Ammon's horn (tissue), 1 donor: ENCODE results near the gene RAB29.
"Not testable (repeated sequence)": the region's sequence is repeated elsewhere in the genome, so short reads cannot be mapped to it uniquely, and the experiment has no call there.

Experiments used
- DNase-seq: peaks from one replicate; pipeline ENCODE4 v3.0.0-alpha.2; 2016; ENCODE audit warnings: low spot score

Gene RAB29

DNA sequence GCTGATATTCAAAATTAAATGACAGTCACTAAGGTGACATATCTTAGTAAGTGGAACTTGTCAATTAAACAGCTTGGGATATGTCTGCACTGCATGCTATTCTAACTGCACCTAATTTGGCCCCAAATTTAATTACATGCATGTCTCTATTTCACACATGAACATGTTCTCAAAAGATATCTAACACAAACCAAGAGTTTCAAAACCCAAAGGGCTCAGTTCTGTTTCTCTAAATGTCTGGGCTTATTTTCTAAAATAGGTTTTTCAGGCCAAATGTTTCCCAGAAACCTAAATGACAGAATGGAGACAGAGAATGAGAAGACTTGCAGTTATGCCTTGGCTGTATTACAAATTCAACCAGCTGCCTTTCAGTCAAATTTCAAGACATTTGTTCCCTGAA lies 11.3 kb downstream of the RAB29 start:
- no peak for DNase-seq

DNA sequence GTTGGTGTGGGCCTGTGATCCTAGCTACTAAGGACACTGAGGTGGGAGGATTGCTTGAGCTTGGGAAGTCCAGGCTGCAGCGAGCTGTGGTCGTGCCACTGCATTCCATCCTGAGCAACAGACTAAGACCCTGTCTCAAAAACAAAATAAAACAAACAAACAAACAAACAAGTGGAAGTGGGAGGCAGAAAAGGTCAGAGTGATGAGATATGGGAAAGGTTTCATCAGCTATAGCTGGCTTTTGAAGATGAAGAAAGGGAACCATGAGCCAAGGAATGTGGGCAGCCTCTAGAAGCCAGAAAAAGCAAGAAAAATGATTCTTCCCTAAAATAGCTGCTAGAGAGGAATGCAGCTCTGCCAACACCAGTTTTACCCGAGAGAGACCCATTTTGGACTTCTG lies 14.7 kb downstream of the RAB29 start:
- no peak for DNase-seq

DNA sequence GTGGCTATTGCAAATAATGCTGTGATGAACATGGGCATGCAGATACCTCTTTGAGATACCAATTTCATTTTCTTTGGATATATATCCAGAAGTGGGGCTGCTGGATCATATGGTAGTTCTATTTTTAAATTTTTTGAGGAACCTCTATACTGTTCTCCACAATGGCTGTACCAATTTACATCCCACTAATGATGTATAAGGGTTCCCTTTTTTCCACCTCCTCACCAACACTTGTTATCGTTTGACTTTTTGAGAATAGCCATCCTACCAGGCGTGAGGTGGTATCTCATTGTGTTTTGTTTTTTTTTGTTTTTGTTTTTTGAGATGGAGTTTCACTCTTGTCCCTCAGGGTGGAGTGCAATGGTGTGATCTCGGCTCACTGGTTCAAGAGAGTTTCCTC lies 18.7 kb downstream of the RAB29 start:
- DNase-seq, result no peak

DNA sequence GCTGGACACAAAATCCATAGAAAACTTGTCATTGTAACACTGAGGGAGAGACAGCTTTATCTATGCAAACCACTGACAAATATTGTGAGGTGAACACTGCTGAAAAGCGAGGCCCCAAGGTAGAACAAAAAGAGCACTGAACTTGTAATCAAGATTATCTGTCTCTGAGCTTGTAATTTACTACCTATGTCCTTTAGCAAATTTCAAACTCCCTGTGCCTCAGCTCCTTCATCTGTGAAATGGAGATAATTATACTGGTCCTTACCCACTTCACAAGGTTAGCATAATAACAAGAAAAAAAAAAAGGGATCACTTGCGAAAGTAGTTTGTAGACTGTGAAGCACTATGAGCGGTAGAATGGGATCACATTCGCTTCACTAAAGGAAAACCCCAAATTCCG lies 20.4 kb downstream of the RAB29 start:
- DNase-seq, result no peak

DNA sequence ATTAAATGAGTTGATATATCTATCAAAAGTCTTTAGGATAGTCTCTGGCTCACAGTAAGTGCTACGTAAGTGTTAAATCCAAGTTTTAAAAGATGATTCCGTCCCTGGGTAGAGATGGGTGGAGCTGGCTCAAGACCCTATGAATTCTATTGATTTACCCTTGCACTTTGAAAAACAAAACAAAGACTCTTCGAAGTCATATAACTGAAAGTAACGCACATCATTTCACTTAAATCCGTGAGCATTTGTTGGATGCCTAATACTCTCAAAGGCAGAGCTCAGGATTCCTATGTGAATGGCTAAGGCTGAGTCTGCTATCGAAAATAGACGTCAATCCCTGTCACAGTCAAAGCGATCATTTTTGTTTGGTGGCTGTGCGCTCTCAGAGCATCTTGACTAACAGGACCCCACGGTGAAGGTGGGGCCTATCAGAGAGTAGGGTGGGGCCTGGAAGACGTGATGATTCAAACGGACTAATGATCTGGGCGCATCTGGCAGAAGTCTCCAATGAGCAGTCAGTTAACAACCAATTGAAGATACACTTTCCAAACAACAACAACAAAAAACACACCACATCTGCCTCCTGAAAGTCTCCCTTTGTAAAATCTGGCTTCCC lies 24.1 kb downstream of the RAB29 start:
- no peak for DNase-seq

DNA sequence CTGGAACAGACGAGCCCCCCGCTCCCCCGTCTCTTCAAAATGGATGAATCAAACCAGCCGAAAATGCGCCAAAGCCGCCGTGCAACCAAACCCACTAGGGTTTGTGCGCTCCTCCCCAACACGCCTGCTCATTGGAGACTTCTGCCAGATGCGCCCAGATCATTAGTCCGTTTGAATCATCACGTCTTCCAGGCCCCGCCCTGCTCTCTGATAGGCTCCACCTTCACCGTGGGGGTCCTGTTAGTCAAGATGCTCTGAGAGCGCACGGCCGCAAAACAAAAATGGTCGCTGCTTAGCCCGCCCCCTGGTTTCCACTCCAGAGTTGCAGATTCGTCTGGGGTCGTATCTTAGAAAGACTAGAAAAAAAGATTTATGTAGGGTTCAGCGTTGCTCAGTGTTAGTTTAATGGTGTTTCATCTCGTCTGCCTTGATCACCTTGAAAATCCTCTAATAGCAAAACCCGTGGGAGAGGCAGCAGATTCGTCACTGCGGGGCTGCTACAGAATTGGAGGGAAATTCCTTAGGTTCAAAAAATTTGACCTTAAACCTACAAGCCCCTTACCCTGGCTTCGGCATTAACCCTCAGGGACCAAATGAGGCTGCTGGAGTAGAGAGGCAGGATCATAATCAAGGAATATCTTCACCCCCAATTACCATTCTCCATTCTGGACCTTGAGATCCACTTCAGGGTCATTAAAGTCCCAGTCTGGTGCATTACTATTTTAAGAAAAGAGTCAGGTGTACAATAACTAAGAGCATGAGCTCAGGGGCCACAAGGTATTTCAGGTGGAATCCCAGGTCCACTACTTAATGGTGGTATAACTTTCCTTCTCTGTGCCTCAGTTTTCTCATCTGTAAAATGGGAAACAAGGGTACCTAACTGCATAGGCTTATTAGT lies 24.9 kb downstream of the RAB29 start, which contains the start of gene NUCKS1:
NUCKS1 (minus strand) TSS at position 45 of the 898 bp plus-strand sequence. CDS start 209 bp downstream, outside the sequence.
- peak; percentile 99 for DNase-seq

DNA sequence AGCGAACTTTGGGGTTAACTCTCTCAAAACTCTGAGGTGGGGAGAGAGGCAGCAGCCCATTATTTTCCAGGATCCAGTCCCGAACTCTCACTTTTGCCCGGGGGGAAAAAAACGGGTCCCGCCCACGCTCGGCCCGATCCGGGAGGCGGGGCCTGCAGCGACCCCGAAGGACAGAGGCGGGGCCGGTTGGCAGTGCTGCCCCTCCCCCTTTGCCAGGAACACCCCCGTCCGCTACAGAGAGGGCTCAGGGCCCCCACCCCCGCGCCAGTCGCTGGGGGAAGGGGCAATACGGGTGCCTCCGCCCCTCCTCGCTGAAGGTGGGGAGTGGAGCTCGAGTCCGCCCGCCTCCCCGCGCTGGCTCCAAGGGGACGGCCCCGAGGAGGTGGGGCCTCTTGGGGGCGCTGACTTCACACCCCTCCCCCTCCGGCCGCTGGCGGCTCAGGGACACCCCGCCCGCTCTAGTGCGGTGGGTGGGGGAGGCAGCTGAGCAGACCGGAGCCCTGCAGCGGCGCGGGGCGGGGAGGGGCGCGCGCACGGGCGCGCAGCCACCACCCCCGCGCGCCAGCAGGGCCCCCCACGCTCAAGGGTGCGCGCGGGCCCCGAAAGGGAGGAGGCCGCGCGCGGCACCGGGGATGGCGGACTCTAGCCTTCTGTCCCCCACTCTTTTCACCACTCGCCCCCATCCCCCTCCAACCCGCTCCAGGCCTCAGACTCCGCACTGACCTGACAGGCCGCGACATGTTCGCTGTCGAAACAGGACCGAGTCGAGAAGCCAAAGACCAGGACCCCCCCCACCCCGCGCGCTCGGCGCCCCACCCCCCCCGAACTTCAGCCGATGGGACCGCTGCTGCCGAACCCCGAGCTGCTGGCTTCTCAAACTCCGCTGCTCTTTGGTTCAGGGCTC lies 25.8 kb downstream of the RAB29 start:
- DNase-seq, result peak; percentile 94

DNA sequence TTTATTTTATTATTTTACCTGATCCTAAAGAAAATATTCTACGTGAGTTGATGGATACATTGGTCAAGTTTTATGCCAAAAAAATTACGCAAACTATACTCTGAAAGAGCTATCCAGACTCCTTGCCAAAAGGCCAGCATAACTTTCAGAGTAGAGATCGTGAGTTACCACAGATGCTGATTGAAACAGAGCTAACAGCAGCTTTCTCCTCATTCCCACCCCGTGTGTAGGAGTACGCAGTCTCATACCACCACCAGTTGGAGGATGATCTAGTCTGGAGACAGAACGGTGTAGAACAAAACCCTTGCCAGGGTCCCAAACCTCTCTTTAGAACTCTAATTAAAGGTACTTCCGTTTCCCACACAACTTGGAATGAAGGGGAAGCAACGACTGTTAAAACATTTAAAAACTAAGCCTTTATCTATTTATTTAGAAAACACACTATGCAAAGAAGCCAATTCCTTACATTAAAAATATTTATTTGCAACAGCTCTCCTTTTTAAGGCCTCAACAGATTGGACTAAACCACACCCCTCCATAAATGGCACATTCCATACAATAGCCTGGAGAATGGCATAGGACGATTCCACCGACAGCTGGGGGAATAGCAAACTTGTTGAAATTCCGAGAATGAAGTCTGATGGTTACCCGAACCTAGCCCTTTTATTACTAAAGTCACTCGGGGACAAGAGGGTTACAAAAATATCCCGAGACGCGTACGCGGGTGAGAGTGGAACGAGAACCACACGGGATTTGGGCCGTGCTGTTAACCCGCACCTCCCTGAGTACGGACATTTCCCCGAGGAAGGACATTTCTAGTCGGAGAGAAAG lies 26.7 kb downstream of the RAB29 start:
- peak; percentile 31 for DNase-seq

DNA sequence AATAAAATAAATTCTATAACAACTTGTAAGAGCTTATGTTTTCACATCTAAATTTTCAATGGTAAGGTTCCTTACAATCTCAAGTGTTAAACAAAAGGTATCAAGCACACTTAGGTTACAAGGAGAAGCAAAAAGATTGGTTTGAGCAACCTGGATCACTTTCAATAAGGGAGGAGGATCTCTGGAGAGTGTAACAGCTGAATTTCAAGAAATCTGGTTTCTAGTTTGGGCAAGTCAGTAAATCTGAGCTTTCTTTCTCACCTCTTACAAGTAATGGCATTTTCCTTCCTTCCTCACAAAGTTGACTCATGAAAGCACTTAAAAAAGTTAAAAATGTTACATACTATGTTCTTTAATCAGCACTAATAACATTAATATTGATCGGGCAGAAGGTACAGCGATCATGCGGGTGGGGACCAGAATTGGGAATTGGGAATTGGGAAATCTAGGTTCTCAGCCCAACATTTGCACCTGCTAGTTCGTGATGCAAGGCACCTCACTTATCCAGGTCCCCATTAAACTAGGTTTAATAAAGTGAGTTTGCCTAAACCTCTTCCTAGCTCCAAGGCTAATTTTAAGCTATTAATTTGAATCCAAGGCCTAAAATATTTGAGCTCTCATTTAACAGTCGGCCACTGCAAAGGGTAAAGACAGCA lies 28.4 kb downstream of the RAB29 start:
- DNase-seq, result no peak

DNA sequence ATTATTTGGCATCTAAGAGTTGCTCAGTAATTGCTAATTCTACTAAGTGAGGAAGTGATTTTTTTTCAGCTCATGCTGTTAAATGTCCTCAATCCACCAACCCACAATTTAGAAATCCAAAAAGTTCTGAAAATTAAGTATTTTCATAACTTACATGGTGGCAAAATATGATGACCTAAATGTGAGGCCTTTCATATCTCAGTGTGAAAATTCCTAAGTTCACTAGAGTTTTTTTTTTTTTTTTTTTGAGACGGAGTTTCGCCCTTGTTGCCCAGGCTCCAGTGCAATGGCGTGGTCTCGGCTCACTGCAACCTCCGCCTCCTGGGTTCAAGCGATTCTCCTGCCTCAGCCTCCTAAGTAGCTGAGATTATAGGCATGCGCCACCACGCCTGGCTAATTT lies 30.9 kb downstream of the RAB29 start:
- DNase-seq, result no peak

DNA sequence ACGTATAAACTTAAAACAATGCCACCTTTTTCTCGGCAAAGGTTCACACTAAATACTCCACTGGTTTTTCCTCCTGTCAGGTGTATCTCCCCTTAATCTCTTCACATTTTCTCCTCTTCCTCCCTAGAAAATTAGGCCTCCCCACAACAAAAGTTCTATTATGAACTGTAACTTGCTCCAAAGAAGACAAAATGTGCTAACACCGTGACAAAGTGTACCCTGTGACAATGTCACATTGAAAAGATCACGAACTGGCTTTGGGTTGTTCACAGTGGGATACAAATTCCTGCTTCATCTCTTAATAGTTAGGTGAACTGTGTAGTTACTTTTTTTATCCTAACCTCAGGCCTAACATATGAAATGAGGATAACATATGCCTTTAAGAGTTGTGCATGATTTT lies 31.3 kb downstream of the RAB29 start:
- no peak for DNase-seq

DNA sequence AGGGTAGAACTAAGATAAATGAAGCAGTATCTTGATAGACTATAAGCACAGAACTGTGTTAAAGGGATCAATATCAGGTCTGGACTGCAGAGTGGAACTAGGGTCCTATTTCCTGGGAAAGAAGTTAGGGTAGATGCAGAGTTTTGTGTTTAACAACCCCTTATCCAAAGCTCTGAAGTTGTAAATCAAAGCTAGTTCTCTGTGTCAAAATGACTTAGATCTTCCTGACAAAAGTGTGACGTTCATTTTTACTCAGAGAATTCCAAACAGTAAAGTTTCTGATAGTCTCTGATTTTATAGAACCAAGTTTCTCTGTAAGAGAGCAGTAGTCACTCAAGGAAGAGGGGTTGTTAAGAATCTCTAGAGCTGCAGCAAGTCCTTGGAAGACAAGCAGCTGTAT lies 33.6 kb downstream of the RAB29 start:
- no peak for DNase-seq

DNA sequence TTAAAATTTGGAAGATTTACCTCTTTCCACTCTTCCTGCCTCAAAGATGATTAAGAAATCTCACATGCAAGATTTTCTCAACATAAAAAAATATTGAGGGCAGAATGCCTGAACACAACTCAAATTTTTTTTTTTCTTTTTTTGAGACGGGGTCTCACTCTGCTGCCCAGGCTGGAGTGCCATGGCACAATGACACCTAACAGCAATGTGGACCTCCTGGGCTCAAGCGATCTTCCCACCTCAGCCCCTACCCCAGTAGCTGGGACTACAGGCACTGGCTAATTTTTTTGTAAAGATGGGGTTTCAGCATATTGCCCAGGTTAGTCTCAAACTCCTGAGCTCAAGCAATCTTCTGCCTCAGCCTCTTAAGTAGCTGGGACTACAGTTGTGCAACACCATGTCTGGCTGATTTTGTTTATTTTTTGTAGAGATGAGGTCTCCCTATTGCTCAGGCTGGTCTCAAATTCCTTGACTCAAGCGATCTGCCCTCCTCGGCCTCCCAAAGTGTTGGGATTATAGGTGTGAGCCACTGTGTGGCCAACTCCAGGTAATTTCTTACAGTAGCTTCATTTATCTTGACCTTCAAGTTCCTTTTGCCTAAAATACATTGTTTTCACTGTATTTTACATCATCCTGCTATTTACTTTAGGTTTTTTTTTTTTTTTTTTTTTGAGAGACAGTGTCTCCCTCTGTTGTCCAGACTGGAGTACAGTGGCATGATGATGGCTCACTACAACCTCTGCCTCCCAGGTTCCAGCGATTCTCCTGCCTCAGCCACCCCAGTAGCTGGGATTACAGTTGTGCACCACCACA lies 35.7 kb downstream of the RAB29 start:
- DNase-seq, result no peak

DNA sequence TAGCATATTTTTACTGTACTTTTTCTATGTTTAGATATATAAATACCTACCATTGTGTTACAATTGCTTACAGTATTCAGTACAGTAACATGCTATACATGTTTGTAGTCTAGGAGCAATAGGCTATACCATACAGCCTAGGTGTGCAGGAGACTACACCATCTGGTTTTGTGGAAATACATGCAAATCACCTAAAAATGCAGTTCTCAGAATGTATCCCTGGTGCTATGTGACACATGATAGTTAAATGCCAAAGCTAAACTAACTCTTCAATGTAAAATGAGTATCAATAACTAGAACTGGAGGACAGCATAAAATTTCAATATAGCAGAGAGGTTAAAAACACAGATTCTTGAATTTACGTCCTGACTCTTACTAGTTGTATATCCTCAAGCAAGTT lies 40.1 kb downstream of the RAB29 start:
- DNase-seq, result no peak

DNA sequence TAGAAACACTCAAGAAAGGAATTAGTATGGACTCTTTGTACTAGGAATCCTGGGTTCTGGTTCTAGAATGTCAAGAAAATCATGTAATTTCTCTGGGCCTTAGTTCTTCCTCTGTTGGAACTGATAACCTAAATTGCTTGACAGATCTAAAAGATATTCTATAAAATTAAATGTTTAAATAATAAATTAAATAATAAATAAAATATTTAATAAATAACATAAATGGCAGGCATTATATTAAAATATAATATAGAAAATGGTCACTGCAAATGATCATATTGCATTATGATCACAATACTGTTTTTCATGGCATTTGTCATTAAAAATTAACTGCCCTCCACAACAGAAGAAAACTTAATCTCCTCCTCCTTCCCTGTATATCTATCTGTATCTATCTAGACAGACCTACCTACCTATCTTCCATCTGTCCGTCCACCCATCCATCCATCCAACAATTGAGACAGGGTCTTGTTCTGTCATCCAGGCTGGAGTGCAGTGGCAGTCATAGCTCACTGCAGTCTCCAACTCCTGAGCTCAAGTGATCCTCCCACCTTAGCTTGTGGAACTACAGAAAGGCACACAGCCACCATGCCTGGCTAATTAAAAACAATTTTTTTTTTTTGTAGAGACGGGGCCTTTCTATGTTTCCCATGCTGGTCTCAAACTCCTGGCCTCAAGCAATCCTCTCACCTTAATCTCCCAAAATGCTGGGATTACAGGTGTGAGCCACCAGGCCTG lies 41.7 kb downstream of the RAB29 start:
- DNase-seq, result no peak

DNA sequence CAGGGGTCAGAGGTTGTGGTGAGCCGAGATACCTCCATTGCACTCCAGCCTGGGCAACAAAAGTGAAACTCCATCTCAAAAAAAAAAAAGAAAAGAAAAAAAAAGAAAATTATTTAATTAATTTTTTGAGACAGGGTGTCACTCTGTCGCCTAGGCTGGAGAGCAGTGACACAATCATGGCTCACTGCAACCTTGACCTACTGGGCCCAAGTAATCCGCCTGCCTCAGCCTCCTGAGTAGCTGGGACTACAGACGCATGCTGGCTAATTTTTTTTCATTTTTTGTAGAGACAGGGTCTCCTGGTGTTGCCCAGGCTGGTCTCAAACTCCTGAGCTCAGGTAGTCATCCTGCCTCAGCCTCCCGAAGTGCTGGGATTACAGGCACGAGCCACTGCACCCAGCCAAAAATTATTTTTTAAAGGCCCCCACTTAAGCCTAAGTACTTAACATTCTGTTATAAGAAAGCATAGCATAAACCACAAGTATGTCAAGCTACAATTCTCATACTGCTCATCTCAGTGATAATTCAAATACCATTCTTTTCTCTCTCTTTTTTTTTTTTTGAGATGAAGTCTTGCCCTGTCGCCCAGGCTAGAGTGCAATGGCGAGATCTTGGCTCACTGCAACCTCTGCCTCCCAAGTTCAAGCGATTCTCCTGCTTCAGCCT lies 45.2 kb downstream of the RAB29 start:
- no peak for DNase-seq

DNA sequence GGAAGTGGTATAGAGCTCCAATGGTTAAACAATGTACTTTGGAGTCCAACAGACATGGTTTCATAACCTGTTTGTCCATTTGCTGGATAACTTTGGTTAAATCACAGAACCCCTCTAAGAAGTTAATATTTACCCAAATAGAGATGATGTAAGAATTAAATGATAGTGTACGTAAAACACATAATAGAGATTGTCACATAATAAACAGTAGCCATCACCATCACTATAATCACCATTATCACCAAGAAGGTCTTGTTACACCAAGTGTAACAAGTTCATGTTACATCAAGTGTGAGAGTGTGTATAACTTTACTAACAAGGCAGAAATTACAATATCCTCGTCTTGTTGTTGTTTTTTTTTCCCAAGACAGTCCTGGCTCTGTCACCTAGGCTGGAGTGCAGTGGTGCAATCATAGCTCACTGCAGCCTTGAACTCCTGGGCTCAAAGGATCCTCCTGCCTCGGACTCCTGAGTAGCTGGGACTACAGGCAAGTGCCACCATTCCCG lies 48.6 kb downstream of the RAB29 start:
- DNase-seq, result no peak

DNA sequence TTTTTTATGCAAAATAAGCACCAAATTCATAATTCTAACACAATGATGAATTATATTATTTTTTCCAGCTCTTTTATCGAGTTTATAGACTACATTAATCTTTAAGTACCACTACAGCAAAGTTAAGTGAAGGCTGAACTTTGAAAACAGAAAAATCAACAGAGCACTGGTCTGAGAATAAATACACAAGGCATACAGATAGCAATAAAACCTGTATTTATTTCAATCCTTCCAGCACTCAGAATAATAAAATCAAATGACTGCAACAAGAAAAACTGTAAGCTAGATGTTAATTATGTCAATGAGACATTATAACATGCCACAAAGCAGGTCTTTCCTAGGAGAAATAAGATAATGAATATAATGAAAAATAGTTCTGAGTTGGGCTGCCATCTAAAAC lies 49.8 kb downstream of the RAB29 start:
- no peak for DNase-seq

DNA sequence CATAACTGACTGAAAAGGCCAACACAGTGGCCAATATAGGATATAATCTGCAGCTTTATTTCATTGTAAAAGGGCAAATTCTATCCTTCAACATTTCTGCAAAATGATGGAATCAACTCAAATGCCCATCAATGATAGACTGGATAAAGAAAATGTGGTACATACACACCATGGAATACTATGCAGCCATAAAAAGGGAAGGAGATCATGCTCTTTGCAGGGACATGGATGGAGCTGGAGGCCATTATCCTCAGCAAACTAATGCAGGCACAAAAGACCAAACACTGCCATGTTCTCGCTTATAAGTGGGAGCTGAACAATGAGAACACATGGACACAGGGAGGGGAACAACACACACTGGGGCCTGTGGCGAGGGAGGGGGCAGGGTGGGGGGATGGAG lies 54.5 kb downstream of the RAB29 start:
- DNase-seq, result not testable (repeated sequence)
